Smooth muscle cell (in vitro differentiated cells): Measurements from ENCODE around the gene SORCS2. TPM values are rescaled to one million over a fixed set of nuclear protein-coding genes. Genes with fewer than 3 reads are reported as not detected.

Source experiments
- DNase-seq: peaks from one replicate; lab custom pipeline; 2025; ENCODE audit not compliant: unreplicated experiment; lab: John Stamatoyannopoulos, UW
- H2AFZ ChIP-seq: fragments of 200-600 bp; sonication (generic); 2 replicates; pipeline ENCODE4 v1.6.0; 2016; ENCODE audit warnings: antibody characterized with exemption, low read depth, mild to moderate bottlenecking
- H3F3A ChIP-seq: fragments of 200-600 bp; sonication (generic); 2 replicates; pipeline ENCODE4 v1.6.0; 2017; ENCODE audit warnings: antibody characterized with exemption, low read depth
- H3K27ac ChIP-seq: fragments of 200-600 bp; sonication (generic); 2 replicates; pipeline ENCODE4 v1.5.1; 2016; ENCODE audit warnings: low read depth, mild to moderate bottlenecking
- H3K27me3 ChIP-seq: fragments of 200-600 bp; sonication (generic); 2 replicates; pipeline ENCODE4 v1.6.1; 2016; ENCODE audit warnings: low read depth, mild to moderate bottlenecking
- H3K36me3 ChIP-seq: fragments of 200-600 bp; sonication (generic); 2 replicates; pipeline ENCODE4 v1.5.1; 2016; ENCODE audit warnings: low read depth
- H3K4me1 ChIP-seq: fragments of 200-600 bp; sonication (generic); 2 replicates; pipeline ENCODE4 v1.5.1; 2016; ENCODE audit warnings: low read depth
- H3K4me2 ChIP-seq: fragments of 200-600 bp; sonication (generic); 2 replicates; pipeline ENCODE4 v1.6.0; 2016; ENCODE audit warnings: mild to moderate bottlenecking
- H3K4me3 ChIP-seq: fragments of 200-600 bp; sonication (generic); 2 replicates; pipeline ENCODE4 v1.5.1; 2016; ENCODE audit warnings: mild to moderate bottlenecking
- H3K79me2 ChIP-seq: fragments of 200-600 bp; sonication (generic); 2 replicates; pipeline ENCODE4 v1.6.0; 2016; ENCODE audit warnings: low read depth, mild to moderate bottlenecking
- H3K9ac ChIP-seq: fragments of 200-600 bp; sonication (generic); 2 replicates; pipeline ENCODE4 v1.6.0; 2016; ENCODE audit warnings: low read depth
- H3K9me3 ChIP-seq: fragments of 200-600 bp; sonication (generic); replicated peaks from 2 replicates; pipeline ENCODE4 v1.5.1; 2016; ENCODE audit warnings: low read depth
- H4K20me1 ChIP-seq: fragments of 200-600 bp; sonication (generic); 2 replicates; pipeline ENCODE4 v1.6.0; 2016; ENCODE audit warnings: low read depth
- WGBS: methylation state at CpG from one replicate; pipeline ENCODE4 v1.1.7; 2016; ENCODE audit warnings: low lambda C conversion rate; 5-methylcytosine and 5-hydroxymethylcytosine counted together
- polyA plus RNA-seq: library from polyadenylated mRNA; unstranded; fragments of >200 nt; fragmentation: Nextera tagmentation; extraction: Ambion mirVana; gene quantifications from 2 replicates; pipeline ENCODE4 v1.2.1, GENCODE V29; 2016
- total RNA-seq: library from RNA; depleted of rRNA; stranded (reverse); fragments of >200 nt; gene quantifications from 2 replicates; pipeline ENCODE4 v1.2.3, GENCODE V29; 2014
- TF ChIP-seq, protein P1 (sequence below): fragments of 200-600 bp; sonication (generic); IDR thresholded peaks from 2 replicates; pipeline ENCODE4 v1.5.1; 2017; ENCODE audit warnings: borderline replicate concordance, mild to moderate bottlenecking, antibody characterized with exemption; ENCODE audit not compliant: insufficient read depth, poor library complexity, severe bottlenecking

SORCS2 gene
- total and polyA plus RNA-seq, 2 experiments from 2014 or later: 5.2 to 9.3 TPM

DNA sequence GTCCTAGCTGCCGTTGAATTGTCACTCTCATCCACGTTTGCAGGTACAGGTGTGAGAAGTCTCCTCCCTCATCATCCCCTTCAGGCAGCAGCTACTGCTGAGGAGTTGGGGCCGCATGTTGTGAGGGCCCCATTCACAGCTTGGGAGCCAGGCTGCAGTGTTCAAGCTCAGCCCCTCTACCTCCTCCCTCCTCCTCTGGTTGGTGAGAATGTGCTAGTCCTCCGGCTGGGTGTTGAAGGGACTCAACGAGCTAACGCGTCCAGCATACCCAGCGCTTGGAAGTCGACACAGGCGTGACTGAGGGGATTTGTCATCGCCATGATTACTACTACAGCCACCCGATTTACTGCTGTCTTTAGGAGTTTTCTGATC lies 324.4 kb downstream of the SORCS2 start:
- TF ChIP-seq, protein P1, sequence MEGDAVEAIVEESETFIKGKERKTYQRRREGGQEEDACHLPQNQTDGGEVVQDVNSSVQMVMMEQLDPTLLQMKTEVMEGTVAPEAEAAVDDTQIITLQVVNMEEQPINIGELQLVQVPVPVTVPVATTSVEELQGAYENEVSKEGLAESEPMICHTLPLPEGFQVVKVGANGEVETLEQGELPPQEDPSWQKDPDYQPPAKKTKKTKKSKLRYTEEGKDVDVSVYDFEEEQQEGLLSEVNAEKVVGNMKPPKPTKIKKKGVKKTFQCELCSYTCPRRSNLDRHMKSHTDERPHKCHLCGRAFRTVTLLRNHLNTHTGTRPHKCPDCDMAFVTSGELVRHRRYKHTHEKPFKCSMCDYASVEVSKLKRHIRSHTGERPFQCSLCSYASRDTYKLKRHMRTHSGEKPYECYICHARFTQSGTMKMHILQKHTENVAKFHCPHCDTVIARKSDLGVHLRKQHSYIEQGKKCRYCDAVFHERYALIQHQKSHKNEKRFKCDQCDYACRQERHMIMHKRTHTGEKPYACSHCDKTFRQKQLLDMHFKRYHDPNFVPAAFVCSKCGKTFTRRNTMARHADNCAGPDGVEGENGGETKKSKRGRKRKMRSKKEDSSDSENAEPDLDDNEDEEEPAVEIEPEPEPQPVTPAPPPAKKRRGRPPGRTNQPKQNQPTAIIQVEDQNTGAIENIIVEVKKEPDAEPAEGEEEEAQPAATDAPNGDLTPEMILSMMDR: no peak
- no peak overlapping the region for H3K9ac ChIP-seq
- peaks cover 9% of the 10 kb centered on the region for H3K4me1 ChIP-seq
- H3K27me3 ChIP-seq: peaks cover 38% of the 10 kb centered on the region
- H3K36me3 ChIP-seq: no peaks in the 10 kb centered on the region
- no peaks in the 10 kb centered on the region for H3K79me2 ChIP-seq
- DNase-seq: no peak
- no peaks in the 10 kb centered on the region for H3K9me3 ChIP-seq
- H3K4me3 ChIP-seq: no peak overlapping the region
- no peak overlapping the region for H3K4me2 ChIP-seq
- H2AFZ ChIP-seq: no peak overlapping the region
- H4K20me1 ChIP-seq: no peaks in the 10 kb centered on the region
- H3F3A ChIP-seq: no peaks in the 10 kb centered on the region
- no peak overlapping the region for H3K27ac ChIP-seq
- 56% methylated on average over 12 of the region's 12 CpGs for WGBS

DNA sequence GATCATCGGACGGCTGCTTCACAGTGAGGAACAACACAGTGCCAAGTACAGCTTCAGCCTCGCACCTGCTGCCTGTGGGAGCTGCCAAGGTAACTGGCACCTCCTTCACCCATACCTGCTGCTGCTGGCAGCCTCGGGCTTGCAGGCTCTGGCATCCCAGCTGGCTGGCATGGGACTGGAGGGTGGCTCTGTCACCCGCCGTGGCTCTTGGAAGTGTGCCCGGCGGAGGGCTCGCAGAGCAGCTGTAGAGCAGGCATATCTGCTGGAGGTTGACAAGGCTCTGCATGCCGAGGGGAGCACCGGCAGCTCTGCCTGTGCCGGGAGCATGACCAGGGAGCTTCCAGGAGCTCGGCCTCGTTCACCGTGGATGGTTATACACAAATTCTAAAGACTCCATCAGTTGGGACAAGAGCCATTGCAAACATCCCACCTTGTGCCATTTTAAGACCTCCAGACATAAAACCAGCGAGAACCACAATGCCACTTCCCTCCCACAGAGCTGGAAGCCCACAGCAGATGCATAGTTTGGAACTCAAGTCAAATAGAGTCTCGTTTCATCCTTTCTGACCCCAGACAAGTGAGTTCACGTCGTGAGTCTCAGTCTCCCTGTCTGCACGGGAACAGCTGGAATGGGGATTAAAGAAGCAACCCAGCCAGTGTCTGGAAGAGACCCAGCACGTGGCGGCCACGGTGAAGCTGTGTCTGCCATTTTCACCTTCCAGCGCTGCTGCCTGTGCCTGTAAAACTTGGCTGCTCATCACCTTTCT lies 326.7 kb downstream of the SORCS2 start:
- no peak for DNase-seq
- no peak overlapping the region for H3K9ac ChIP-seq
- no peak overlapping the region for H3K4me2 ChIP-seq
- peaks cover 57% of the 10 kb centered on the region for H3K27me3 ChIP-seq
- H2AFZ ChIP-seq: no peak overlapping the region
- no peaks in the 10 kb centered on the region for H4K20me1 ChIP-seq
- no peaks in the 10 kb centered on the region for H3K79me2 ChIP-seq
- TF ChIP-seq, protein P1: no peak
- H3F3A ChIP-seq: no peaks in the 10 kb centered on the region
- H3K27ac ChIP-seq: no peak overlapping the region
- H3K9me3 ChIP-seq: no peaks in the 10 kb centered on the region
- no peaks in the 10 kb centered on the region for H3K36me3 ChIP-seq
- no peak overlapping the region for H3K4me3 ChIP-seq
- 88% methylated on average over 24 of the region's 24 CpGs for WGBS
- H3K4me1 ChIP-seq: peaks cover 9% of the 10 kb centered on the region

GRCh38 chr4:7519638-7520376 lies 327.5 kb downstream of the SORCS2 start:
- H3K9ac ChIP-seq: no peak overlapping the region
- H3F3A ChIP-seq: no peaks in the 10 kb centered on the region
- H3K9me3 ChIP-seq: no peaks in the 10 kb centered on the region
- no peak overlapping the region for H3K27ac ChIP-seq
- DNase-seq: no peak
- TF ChIP-seq, protein P1: no peak
- H3K36me3 ChIP-seq: no peaks in the 10 kb centered on the region
- H4K20me1 ChIP-seq: no peaks in the 10 kb centered on the region
- WGBS: 89% methylated on average over 19 of the region's 19 CpGs
- no peaks in the 10 kb centered on the region for H3K79me2 ChIP-seq
- peaks cover 57% of the 10 kb centered on the region for H3K27me3 ChIP-seq
- no peak overlapping the region for H3K4me2 ChIP-seq
- H2AFZ ChIP-seq: no peak overlapping the region
- H3K4me1 ChIP-seq: peaks cover 9% of the 10 kb centered on the region
- H3K4me3 ChIP-seq: no peak overlapping the region

DNA sequence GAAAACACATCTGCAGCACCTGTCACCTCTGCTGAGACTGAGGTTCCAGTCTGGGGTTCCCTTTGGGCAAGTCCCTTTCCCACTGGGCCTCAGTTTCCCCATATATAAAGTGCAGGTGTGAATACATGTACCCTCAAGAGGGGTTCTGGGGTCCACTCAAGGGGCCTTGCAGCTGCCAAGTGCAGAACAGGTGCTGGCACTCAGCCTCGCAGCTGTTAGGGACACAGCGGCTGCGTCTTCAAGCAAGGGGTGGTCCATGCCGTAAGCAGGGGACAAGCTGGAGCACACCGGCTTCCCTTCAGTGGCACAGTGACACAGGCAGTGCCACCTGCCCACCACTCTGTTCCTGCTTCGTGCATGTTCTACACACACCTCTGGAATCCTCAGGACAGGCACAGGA lies 329.3 kb downstream of the SORCS2 start:
- no peak for DNase-seq
- H4K20me1 ChIP-seq: no peaks in the 10 kb centered on the region
- no peak overlapping the region for H3K9ac ChIP-seq
- no peaks in the 10 kb centered on the region for H3K36me3 ChIP-seq
- H3F3A ChIP-seq: no peaks in the 10 kb centered on the region
- H3K27me3 ChIP-seq: peaks cover 57% of the 10 kb centered on the region
- no peak overlapping the region for H2AFZ ChIP-seq
- peaks cover 1% of the 10 kb centered on the region for H3K4me1 ChIP-seq
- no peaks in the 10 kb centered on the region for H3K9me3 ChIP-seq
- H3K27ac ChIP-seq: no peak overlapping the region
- H3K4me3 ChIP-seq: no peak overlapping the region
- 85% methylated on average over 6 of the region's 6 CpGs for WGBS
- TF ChIP-seq, protein P1: no peak
- H3K4me2 ChIP-seq: no peak overlapping the region
- H3K79me2 ChIP-seq: no peaks in the 10 kb centered on the region
